RWPE1 (cell line): ENCODE results near the gene KRT17.
"Not testable (repeated sequence)": the region's sequence is repeated elsewhere in the genome, so short reads cannot be mapped to it uniquely, and the experiment has no call there.

ENCODE experiments used
- CTCF ChIA-PET: fragments of 350-600 bp; sonication (Branson Sonifier 250); formaldehyde crosslinking; extraction: SDS; loops from one replicate; lab custom pipeline; 2021; lab: Yijun Ruan, JAX
- POLR2A ChIA-PET: fragments of 400-600 bp; formaldehyde crosslinking; extraction: SDS; loops from one replicate; lab custom pipeline; 2020; ENCODE audit warnings: antibody characterized with exemption; ENCODE audit not compliant: low non-redundant PET; lab: Yijun Ruan, JAX
- DNase-seq: peaks from one replicate; pipeline ENCODE4 v3.0.0; 2012; ENCODE audit warnings: low spot score
- H3K27ac ChIP-seq: fragments of 450-650 bp; 2 replicates; pipeline ENCODE4 v1.5.1; 2017
- CTCF ChIP-seq: fragments of 450-650 bp; conservative IDR thresholded peaks from 2 replicates; pipeline ENCODE4 v1.5.1; 2017; ENCODE audit warnings: low read depth, mild to moderate bottlenecking

Gene KRT17

GRCh38 chr17:41579484-41580243, 44.7 kb downstream of the KRT17 start:
- ChIA-PET POLR2A (interaction anchor here (0.8 kb wide), 1 partner anchor 83 kb away, joined by 4 read pairs; no protein-coding TSS in a partner anchor), CTCF (interaction anchor here (0.5 to 2.3 kb wide), 17 partner anchors 8 to 1047 kb away, joined by 3 to 28 read pairs (median 3); partner anchors contain the start of genes KRT16 and KRT17)
- TF ChIP-seq CTCF: peak; percentile 96
- H3K27ac ChIP-seq: peak overlapping the region; percentile 100
- DNase-seq: peak; percentile 89

GRCh38 chr17:41578971-41579370, 45.4 kb downstream of the KRT17 start:
- ChIA-PET POLR2A (interaction anchor here (0.5 to 0.8 kb wide), 2 partner anchors 28 to 84 kb away, joined by 4 read pairs; no protein-coding TSS in a partner anchor), CTCF (interaction anchor here (0.6 to 2.3 kb wide), 9 partner anchors 10 to 1046 kb away, joined by 3 to 28 read pairs (median 7); no protein-coding TSS in a partner anchor)
- peak overlapping the region; percentile 100 for H3K27ac ChIP-seq
- no peak for TF ChIP-seq CTCF
- DNase-seq: no peak

- CTCF ChIA-PET: interaction anchor here (0.6 to 2.3 kb wide), 8 partner anchors 10 to 721 kb away, joined by 3 to 28 read pairs (median 10); no protein-coding TSS in a partner anchor
- no peak for DNase-seq
- H3K27ac ChIP-seq: peak overlapping the region; percentile 100
- POLR2A ChIA-PET: interaction anchor here (0.5 kb wide), 1 partner anchor 27 kb away, joined by 4 read pairs; no protein-coding TSS in a partner anchor
- TF ChIP-seq CTCF: no peak
Observed at GRCh38 chr17:41578538-41578937, 45.8 kb downstream of the KRT17 start.

- peak; percentile 40 for DNase-seq
- H3K27ac ChIP-seq: not testable (repeated sequence)
- ChIA-PET POLR2A (interaction anchor here (0.6 kb wide), 1 partner anchor 66 kb away, joined by 3 read pairs; no protein-coding TSS in a partner anchor), CTCF (interaction anchor here (0.5 to 1.9 kb wide), 5 partner anchors 26 to 655 kb away, joined by 3 to 12 read pairs (median 3); no protein-coding TSS in a partner anchor)
Observed at GRCh38 chr17:41576740-41577139, 47.6 kb downstream of the KRT17 start.

DNA sequence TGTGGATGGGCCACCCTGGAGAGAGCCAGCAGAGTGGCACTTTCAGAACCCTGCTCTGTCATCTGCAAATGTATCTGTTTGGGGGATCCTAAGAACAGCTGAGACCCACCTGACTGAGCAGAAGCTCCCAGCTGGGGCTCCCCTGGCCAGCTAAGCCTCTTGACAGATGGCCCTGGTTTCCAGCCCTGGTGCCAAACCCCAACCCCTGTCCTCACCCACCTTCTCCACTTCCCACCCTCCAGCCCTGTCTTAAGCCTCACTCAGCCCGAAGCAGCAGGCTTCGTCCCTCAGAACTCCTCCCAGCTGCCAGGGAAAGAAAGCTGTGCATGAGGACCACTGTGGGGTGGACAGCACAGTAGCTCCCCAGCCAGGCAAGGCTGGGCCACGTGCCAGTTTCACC, 49.0 kb downstream of the KRT17 start:
- ChIA-PET POLR2A (no interaction called here), CTCF (interaction anchor here (0.7 to 2.6 kb wide), 3 partner anchors 13 to 73 kb away, joined by 4 to 12 read pairs (median 10); no protein-coding TSS in a partner anchor)
- no peak overlapping the region for H3K27ac ChIP-seq
- no peak for DNase-seq
- no peak for TF ChIP-seq CTCF

- H3K27ac ChIP-seq: no peak within 1 kb of the TSS
- TF ChIP-seq CTCF: no peak
- POLR2A ChIA-PET: no interaction called here
- CTCF ChIA-PET: interaction anchor here (0.6 to 1.4 kb wide), 3 partner anchors 22 to 779 kb away, joined by 3 to 4 read pairs (median 4); no protein-coding TSS in a partner anchor
- DNase-seq: no peak
Observed at GRCh38 chr17:41571561-41572434, 52.6 kb downstream of the KRT17 start, which contains the start of gene KRT9. KRT9 (minus strand) TSS chr17:41572059; CDS start chr17:41571992, 67 bp downstream.
